GM23338 (cell line): ENCODE results near the gene TSHZ2.

Source experiments
- CREB1 ChIP-seq: fragments of 250-450 bp; sonication (Bioruptor Pico); IDR thresholded peaks from 2 replicates; pipeline ENCODE4 v1.5.0; 2020; ENCODE audit warnings: low read depth, mild to moderate bottlenecking, moderate library complexity
- CTCF ChIP-seq, 2 experiments: fragments of 200-600 bp in 1 of 2; sonication (generic) in 1 of 2; conservative IDR thresholded peaks; 2 replicates each; pipeline versions ENCODE4 v1.5.1 to v1.6.1; 2016 to 2017; ENCODE audit warnings: antibody characterized with exemption in 2 of 2, low read depth in 2 of 2, mild to moderate bottlenecking in 2 of 2, moderate library complexity in 1 of 2
- ETS1 ChIP-seq: IDR thresholded peaks from 2 replicates; pipeline ENCODE4 v1.6.1; 2016; ENCODE audit warnings: antibody characterized with exemption
- JUNB ChIP-seq: IDR thresholded peaks from one replicate; pipeline ENCODE4 v1.6.1; 2016; ENCODE audit warnings: antibody characterized with exemption; ENCODE audit not compliant: unreplicated experiment
- POLR2AphosphoS5 ChIP-seq: IDR thresholded peaks from 2 replicates; pipeline ENCODE4 v1.6.1; 2016; ENCODE audit warnings: antibody characterized with exemption, low read depth
- REST ChIP-seq: IDR thresholded peaks from one replicate; pipeline ENCODE4 v1.6.1; 2018; ENCODE audit warnings: antibody characterized with exemption; ENCODE audit not compliant: unreplicated experiment
- ZNF114 ChIP-seq: fragments of 250-450 bp; sonication (Bioruptor Pico); IDR thresholded peaks from 2 replicates; pipeline ENCODE4 v1.5.0; 2020; ENCODE audit warnings: mild to moderate bottlenecking, moderate library complexity

- TF ChIP-seq POLR2AphosphoS5 (no peak), ETS1 (no peak), CTCF (conservative IDR thresholded peaks at IDR 0.05; ENCODE audit: low read depth in 2 of 2) (no peak), JUNB (no peak), ZNF114 (no peak), CREB1 (CRISPR knock-in tag) (no peak), REST (no peak)
Observed at GRCh38 chr20:53522026-53522425, 549.9 kb downstream of the TSHZ2 start.
